ENCODE results near the gene OBSCN.

GRCh38 chr1:228261706-228262105 lies 53.9 kb downstream of the OBSCN start:
- TF ChIP-seq POLR2A (IDR thresholded peaks at IDR 0.05) = no peak
- no peak for TF ChIP-seq CTCF (IDR thresholded peaks at IDR 0.05)
- no peak for TF ChIP-seq POLR2AphosphoS5 (IDR thresholded peaks at IDR 0.05)

Data from suprapubic skin (tissue), 4 donors.